Neural progenitor cell (in vitro differentiated cells): ENCODE data around the gene CLK3. TPM values are rescaled to one million over a fixed set of nuclear protein-coding genes. Genes with fewer than 3 reads are reported as not detected.
"Not testable (repeated sequence)": the region's sequence is repeated elsewhere in the genome, so short reads cannot be mapped to it uniquely, and the experiment has no call there.

Experiments
- DNase-seq: peaks from one replicate; pipeline ENCODE4 v3.0.0-alpha.2; 2016; ENCODE audit warnings: low spot score
- H2AFZ ChIP-seq: fragments of 200-600 bp; sonication (generic); replicated peaks from 2 replicates; pipeline ENCODE4 v1.6.1; 2016; ENCODE audit warnings: antibody characterized with exemption
- H3F3A ChIP-seq: fragments of 200-600 bp; sonication (generic); 2 replicates; pipeline ENCODE4 v1.6.1; 2016; ENCODE audit warnings: antibody characterized with exemption, low read depth
- H3K27ac ChIP-seq: fragments of 200-600 bp; sonication (generic); 2 replicates; pipeline ENCODE4 v1.5.1; 2016; ENCODE audit warnings: mild to moderate bottlenecking
- H3K27me3 ChIP-seq: fragments of 200-600 bp; sonication (generic); 2 replicates; pipeline ENCODE4 v1.6.1; 2016; ENCODE audit warnings: mild to moderate bottlenecking, moderate library complexity
- H3K36me3 ChIP-seq: fragments of 200-600 bp; sonication (generic); 2 replicates; pipeline ENCODE4 v1.5.1; 2016
- H3K4me1 ChIP-seq: fragments of 200-600 bp; sonication (generic); 2 replicates; pipeline ENCODE4 v1.6.1; 2016; ENCODE audit warnings: mixed run types
- H3K4me2 ChIP-seq: fragments of 200-600 bp; sonication (generic); 2 replicates; pipeline ENCODE4 v1.6.1; 2016
- H3K4me3 ChIP-seq: fragments of 200-600 bp; sonication (generic); 2 replicates; pipeline ENCODE4 v1.5.1; 2016
- H3K79me2 ChIP-seq: fragments of 200-600 bp; sonication (generic); 2 replicates; pipeline ENCODE4 v1.6.1; 2016; ENCODE audit warnings: low read depth
- H3K9ac ChIP-seq: fragments of 200-600 bp; sonication (generic); 2 replicates; pipeline ENCODE4 v1.6.1; 2016
- H3K9me3 ChIP-seq: fragments of 200-600 bp; sonication (generic); 2 replicates; pipeline ENCODE4 v1.5.1; 2016; ENCODE audit warnings: low read depth
- H4K20me1 ChIP-seq: fragments of 200-600 bp; sonication (generic); 2 replicates; pipeline ENCODE4 v1.6.1; 2016; ENCODE audit warnings: low read depth
- H3K27ac Mint-ChIP-seq: 3 replicates; pipeline ENCODE4 v1.8.0; 2021; ENCODE audit warnings: mixed read lengths
- H3K27me3 Mint-ChIP-seq: 2 replicates; pipeline ENCODE4 v1.8.0; 2022; ENCODE audit warnings: low read depth, mild to moderate bottlenecking, inconsistent platforms, moderate library complexity, mixed read lengths; ENCODE audit not compliant: insufficient read depth
- H3K36me3 Mint-ChIP-seq: 3 replicates; pipeline ENCODE4 v1.8.0; 2021; ENCODE audit warnings: mixed read lengths
- H3K4me1 Mint-ChIP-seq: 3 replicates; pipeline ENCODE4 v1.8.0; 2021; ENCODE audit warnings: mixed read lengths
- H3K4me3 Mint-ChIP-seq: 3 replicates; pipeline ENCODE4 v1.8.0; 2021; ENCODE audit warnings: mild to moderate bottlenecking, moderate library complexity, mixed read lengths
- H3K9me3 Mint-ChIP-seq: 3 replicates; pipeline ENCODE4 v1.8.0; 2020; ENCODE audit warnings: mixed read lengths
- EZH2 ChIP-seq: fragments of 200-600 bp; sonication (generic); IDR thresholded peaks from 2 replicates; pipeline ENCODE4 v1.6.1; 2017; ENCODE audit warnings: antibody characterized with exemption, mild to moderate bottlenecking, moderate library complexity
- EZH2phosphoT487 ChIP-seq: fragments of 200-600 bp; sonication (generic); IDR thresholded peaks from 2 replicates; pipeline ENCODE4 v1.6.1; 2017; ENCODE audit warnings: antibody characterized with exemption
- total RNA-seq: library from RNA; depleted of rRNA; stranded (reverse); fragments of >200 nt; gene quantifications from 2 replicates; pipeline ENCODE4 v1.2.3, GENCODE V29; 2015; ENCODE audit warnings: low replicate concordance
- TF ChIP-seq, protein P1 (sequence below): fragments of 200-600 bp; sonication (generic); IDR thresholded peaks from 2 replicates; pipeline ENCODE4 v1.5.1; 2017; ENCODE audit warnings: antibody characterized with exemption, mild to moderate bottlenecking

CLK3 gene
- total RNA-seq, 1 donor from 2014 or later = 66.1 TPM

DNA sequence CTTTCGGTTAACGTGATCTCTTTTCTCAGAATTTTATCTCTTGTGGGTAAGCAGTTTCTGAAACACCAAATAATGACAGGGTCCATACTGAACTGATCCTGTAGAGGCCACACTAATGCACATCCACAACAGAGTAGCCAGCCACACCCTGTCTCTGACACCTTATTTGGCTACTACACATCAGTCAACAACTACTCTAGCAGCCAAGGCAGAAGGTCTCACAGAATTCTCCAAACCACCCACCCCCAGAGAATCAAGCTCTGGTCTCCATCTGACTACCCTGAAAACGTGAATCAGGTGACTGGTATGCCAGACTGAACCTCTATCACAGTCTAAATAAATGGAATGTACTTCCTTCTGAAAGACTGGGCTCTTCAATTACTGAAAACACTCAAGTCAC lies 42.2 kb downstream of the CLK3 start:
- Histone ChIP-seq H3K9ac (peak overlapping the region; percentile 42), H3K4me1 (no peaks in the 10 kb centered on the region), H3F3A (no peaks in the 10 kb centered on the region), H3K27me3 (no peaks in the 10 kb centered on the region), H4K20me1 (peaks cover 47% of the 10 kb centered on the region), H3K79me2 (peaks cover 34% of the 10 kb centered on the region), H3K4me2 (no peak overlapping the region), H3K9me3 (no peaks in the 10 kb centered on the region), H3K27ac (no peak overlapping the region), H3K4me3 (no peak overlapping the region), H2AFZ (no peak overlapping the region), H3K36me3 (peaks cover 6% of the 10 kb centered on the region)
- TF ChIP-seq, protein P1, sequence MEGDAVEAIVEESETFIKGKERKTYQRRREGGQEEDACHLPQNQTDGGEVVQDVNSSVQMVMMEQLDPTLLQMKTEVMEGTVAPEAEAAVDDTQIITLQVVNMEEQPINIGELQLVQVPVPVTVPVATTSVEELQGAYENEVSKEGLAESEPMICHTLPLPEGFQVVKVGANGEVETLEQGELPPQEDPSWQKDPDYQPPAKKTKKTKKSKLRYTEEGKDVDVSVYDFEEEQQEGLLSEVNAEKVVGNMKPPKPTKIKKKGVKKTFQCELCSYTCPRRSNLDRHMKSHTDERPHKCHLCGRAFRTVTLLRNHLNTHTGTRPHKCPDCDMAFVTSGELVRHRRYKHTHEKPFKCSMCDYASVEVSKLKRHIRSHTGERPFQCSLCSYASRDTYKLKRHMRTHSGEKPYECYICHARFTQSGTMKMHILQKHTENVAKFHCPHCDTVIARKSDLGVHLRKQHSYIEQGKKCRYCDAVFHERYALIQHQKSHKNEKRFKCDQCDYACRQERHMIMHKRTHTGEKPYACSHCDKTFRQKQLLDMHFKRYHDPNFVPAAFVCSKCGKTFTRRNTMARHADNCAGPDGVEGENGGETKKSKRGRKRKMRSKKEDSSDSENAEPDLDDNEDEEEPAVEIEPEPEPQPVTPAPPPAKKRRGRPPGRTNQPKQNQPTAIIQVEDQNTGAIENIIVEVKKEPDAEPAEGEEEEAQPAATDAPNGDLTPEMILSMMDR = no peak
- TF ChIP-seq EZH2phosphoT487 (no peak), EZH2 (no peak)
- peak overlapping the region; percentile 32 for H3K27ac Mint-ChIP-seq
- no peak for DNase-seq
- H3K9me3 Mint-ChIP-seq = no peaks in the 10 kb centered on the region
- peaks cover 4% of the 10 kb centered on the region for H3K27me3 Mint-ChIP-seq
- H3K4me3 Mint-ChIP-seq = no peak overlapping the region
- peaks cover 8% of the 10 kb centered on the region for H3K36me3 Mint-ChIP-seq
- peaks cover 22% of the 10 kb centered on the region for H3K4me1 Mint-ChIP-seq

DNA sequence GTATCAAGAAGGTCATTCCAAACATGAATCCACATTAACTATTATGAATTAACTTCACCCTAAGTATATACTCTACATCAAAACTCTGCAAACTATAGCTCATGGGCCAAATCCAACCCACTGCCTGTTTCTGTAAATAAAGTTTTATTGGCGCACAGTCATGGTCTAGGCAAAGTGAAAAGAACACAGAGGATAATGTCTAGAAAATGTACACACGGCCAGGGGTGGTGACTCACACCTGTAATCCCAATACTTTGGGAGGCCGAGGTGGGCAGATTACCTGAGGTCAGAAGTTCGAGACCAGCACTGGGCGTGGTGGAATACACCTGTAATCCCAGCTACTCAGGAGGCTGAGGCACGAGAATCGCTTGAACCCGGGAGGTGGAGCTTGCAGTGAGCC lies 45.6 kb downstream of the CLK3 start:
- not testable (repeated sequence) for H3K4me3 Mint-ChIP-seq, H3K27ac Mint-ChIP-seq, H3K27ac ChIP-seq, H3K36me3 ChIP-seq, H3K9ac ChIP-seq, H3K36me3 Mint-ChIP-seq, H3K27me3 Mint-ChIP-seq, H2AFZ ChIP-seq, H3K9me3 ChIP-seq, DNase-seq, H3F3A ChIP-seq, H3K4me1 ChIP-seq, H3K27me3 ChIP-seq, H3K4me2 ChIP-seq, H3K4me3 ChIP-seq, H3K9me3 Mint-ChIP-seq
- peaks cover 19% of the 10 kb centered on the region for H3K4me1 Mint-ChIP-seq
- H3K79me2 ChIP-seq = peaks cover 34% of the 10 kb centered on the region
- peaks cover 69% of the 10 kb centered on the region for H4K20me1 ChIP-seq

DNA sequence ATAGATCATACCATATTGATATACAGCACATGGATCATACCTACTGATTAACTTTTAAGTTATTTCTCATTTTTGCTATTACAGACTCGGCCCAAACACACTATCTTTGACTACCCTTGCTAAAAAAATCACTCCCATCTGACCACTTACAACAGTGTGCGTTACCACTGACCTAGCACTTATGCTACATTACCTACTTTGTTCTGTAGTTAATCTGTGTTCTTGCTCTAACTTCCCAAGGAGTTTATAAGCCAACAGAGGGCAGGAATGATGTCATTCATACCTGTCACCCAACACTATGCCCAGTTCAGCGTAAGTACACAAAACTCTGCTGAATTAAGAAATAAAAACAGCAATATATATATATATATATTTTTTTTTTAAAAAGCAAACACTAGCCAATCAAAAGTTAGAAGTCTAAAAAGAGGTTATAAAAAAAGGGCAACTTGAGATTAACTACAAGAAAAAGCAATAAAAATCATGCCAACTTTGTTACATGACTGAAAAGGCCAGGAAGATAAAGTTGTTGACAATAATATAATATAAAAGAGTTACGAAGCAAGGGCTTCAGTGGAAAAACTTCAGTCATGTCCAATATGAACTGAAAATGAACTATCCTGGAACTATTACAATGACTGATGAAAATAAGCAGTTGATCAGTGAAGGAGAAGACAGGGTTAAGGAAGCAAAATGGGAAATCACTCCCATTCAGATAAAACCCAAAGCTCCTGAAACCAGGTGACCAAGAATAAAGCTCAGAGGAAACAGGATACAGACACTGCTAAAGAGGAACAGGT lies 46.6 kb downstream of the CLK3 start:
- H3K9me3 Mint-ChIP-seq = no peaks in the 10 kb centered on the region
- H3K4me1 ChIP-seq = no peaks in the 10 kb centered on the region
- no peak overlapping the region for H3K9ac ChIP-seq
- peaks cover 34% of the 10 kb centered on the region for H3K79me2 ChIP-seq
- H3K27ac Mint-ChIP-seq = no peak overlapping the region
- no peak overlapping the region for H3K4me2 ChIP-seq
- no peak overlapping the region for H3K4me3 ChIP-seq
- peaks cover 70% of the 10 kb centered on the region for H4K20me1 ChIP-seq
- no peak for DNase-seq
- H2AFZ ChIP-seq = no peak overlapping the region
- H3K36me3 ChIP-seq = peaks cover 6% of the 10 kb centered on the region
- no peak overlapping the region for H3K4me3 Mint-ChIP-seq
- peaks cover 1% of the 10 kb centered on the region for H3K27me3 Mint-ChIP-seq
- no peak for TF ChIP-seq EZH2
- no peak overlapping the region for H3K27ac ChIP-seq
- H3K36me3 Mint-ChIP-seq = peaks cover 3% of the 10 kb centered on the region
- H3K27me3 ChIP-seq = no peaks in the 10 kb centered on the region
- H3F3A ChIP-seq = peaks cover 8% of the 10 kb centered on the region
- H3K4me1 Mint-ChIP-seq = peaks cover 9% of the 10 kb centered on the region
- no peaks in the 10 kb centered on the region for H3K9me3 ChIP-seq

DNA sequence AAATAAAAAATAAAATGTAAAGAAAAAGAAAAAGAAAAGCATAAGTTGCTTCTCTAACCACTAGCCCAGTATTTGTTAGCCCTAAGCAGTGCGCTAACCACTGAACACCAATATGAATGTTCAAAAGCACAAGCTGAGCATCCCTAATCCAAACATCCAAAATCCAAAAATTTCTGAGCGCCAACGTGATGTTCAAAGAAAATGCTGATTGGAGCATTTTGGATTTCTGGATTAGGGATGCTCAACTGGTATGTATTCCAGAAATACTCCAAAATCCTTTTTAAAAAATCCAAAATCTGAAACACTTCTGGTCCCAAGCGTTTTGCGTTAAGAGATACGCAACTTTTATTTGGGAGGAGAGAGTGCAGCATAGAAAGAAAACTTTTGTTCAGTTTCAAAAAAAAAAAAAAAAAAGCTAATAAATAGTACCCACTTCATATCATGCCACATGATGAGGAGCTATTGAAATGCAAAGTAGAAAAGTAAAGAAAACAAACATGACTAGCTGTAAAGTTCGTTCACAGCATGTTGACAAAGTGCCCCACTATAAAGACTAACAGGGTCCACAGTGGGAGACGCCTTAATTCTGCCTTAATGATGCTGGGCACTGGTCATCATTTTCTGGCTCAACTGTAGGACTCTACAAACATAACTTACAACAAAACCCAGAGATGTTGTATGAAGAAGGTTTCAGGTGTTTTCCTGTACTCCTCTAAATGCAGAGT lies 47.8 kb downstream of the CLK3 start:
- no peak overlapping the region for H3K27ac Mint-ChIP-seq
- H3K9me3 ChIP-seq = no peaks in the 10 kb centered on the region
- H4K20me1 ChIP-seq = peaks cover 67% of the 10 kb centered on the region
- H3F3A ChIP-seq = peaks cover 8% of the 10 kb centered on the region
- H3K36me3 Mint-ChIP-seq = peaks cover 5% of the 10 kb centered on the region
- peaks cover 34% of the 10 kb centered on the region for H3K79me2 ChIP-seq
- H3K4me1 ChIP-seq = no peaks in the 10 kb centered on the region
- H3K4me2 ChIP-seq = no peak overlapping the region
- peaks cover 6% of the 10 kb centered on the region for H3K36me3 ChIP-seq
- no peaks in the 10 kb centered on the region for H3K27me3 Mint-ChIP-seq
- no peak for TF ChIP-seq EZH2phosphoT487
- no peak for TF ChIP-seq EZH2
- TF ChIP-seq, protein P1 = no peak
- H2AFZ ChIP-seq = no peak overlapping the region
- H3K4me1 Mint-ChIP-seq = no peaks in the 10 kb centered on the region
- H3K4me3 Mint-ChIP-seq = no peak overlapping the region
- no peak overlapping the region for H3K9ac ChIP-seq
- H3K9me3 Mint-ChIP-seq = no peaks in the 10 kb centered on the region
- no peak overlapping the region for H3K4me3 ChIP-seq
- DNase-seq = no peak
- H3K27me3 ChIP-seq = no peaks in the 10 kb centered on the region
- H3K27ac ChIP-seq = no peak overlapping the region
